IMR-90 (cell line): ENCODE results near the gene ITGB2. TPM values are rescaled to one million over a fixed set of nuclear protein-coding genes. Genes with fewer than 3 reads are reported as not detected.

Source experiments
- ATAC-seq: fragments of 200-7000 bp; cut with Tn5 transposase; 2 replicates; pipeline ENCODE4 v1.9.1; 2020; ENCODE audit warnings: low read depth, mild to moderate bottlenecking, moderate library complexity
- BruUV-seq: library from RNA; stranded (reverse); fragments of 400-500 nt; replicated peaks from 2 replicates; lab custom pipeline; 2021; lab: Mats Ljungman, UMichigan
- CTCF ChIA-PET: fragments of 300-600 bp; formaldehyde crosslinking; extraction: SDS; loops from one replicate; lab custom pipeline; 2021; ENCODE audit warnings: antibody characterized with exemption; lab: Yijun Ruan, JAX
- POLR2A ChIA-PET: fragments of 300-600 bp; sonication (Branson Sonifier 250); formaldehyde crosslinking; loops from one replicate; lab custom pipeline; 2022; ENCODE audit warnings: antibody characterized with exemption; ENCODE audit not compliant: unreplicated experiment; lab: Charles Lee
- DNase-seq: peaks from one replicate; pipeline ENCODE4 v3.0.0; 2013
- H2AFZ ChIP-seq: replicated peaks from 2 replicates; pipeline ENCODE3; 2013; ENCODE audit warnings: low read length, mild to moderate bottlenecking; ENCODE audit not compliant: poor library complexity
- H2AK5ac ChIP-seq: 2 replicates; pipeline ENCODE4 v1.6.1; 2013; ENCODE audit warnings: low read depth, low read length, inconsistent platforms
- H2AK9ac ChIP-seq: replicated peaks from 2 replicates; pipeline ENCODE3; 2013; ENCODE audit warnings: mild to moderate bottlenecking, low read depth, low read length, moderate library complexity; ENCODE audit not compliant: poor library complexity
- H2BK120ac ChIP-seq: 2 replicates; pipeline ENCODE4 v1.6.1; 2013; ENCODE audit warnings: low read depth, low read length, inconsistent platforms
- H2BK15ac ChIP-seq: 3 replicates; pipeline ENCODE4 v1.6.1; 2013; ENCODE audit warnings: low read depth, low read length, inconsistent platforms
- H2BK20ac ChIP-seq: 2 replicates; pipeline ENCODE4 v1.6.1; 2013; ENCODE audit warnings: low read depth, mild to moderate bottlenecking, inconsistent platforms, low read length, moderate library complexity
- H2BK5ac ChIP-seq: 2 replicates; pipeline ENCODE4 v1.6.1; 2013; ENCODE audit warnings: mild to moderate bottlenecking, low read depth, low read length, inconsistent platforms; ENCODE audit not compliant: poor library complexity, severe bottlenecking
- H3K14ac ChIP-seq: replicated peaks from 2 replicates; pipeline ENCODE4 v1.6.1; 2013; ENCODE audit warnings: low read depth, low read length, inconsistent platforms
- H3K18ac ChIP-seq: 2 replicates; pipeline ENCODE4 v1.6.1; 2013; ENCODE audit warnings: low read depth, low read length, control low read depth
- H3K23ac ChIP-seq: 2 replicates; pipeline ENCODE4 v1.6.1; 2013; ENCODE audit warnings: low read depth, low read length, inconsistent platforms
- H3K27ac ChIP-seq: 2 replicates; pipeline ENCODE4 v1.5.1; 2013; ENCODE audit warnings: mild to moderate bottlenecking, control low read depth, low read length; ENCODE audit not compliant: insufficient read depth
- H3K27me3 ChIP-seq: 2 replicates; pipeline ENCODE4 v1.6.1; 2013; ENCODE audit warnings: low read length; ENCODE audit not compliant: control insufficient read depth, insufficient read depth
- H3K36me3 ChIP-seq: 2 replicates; pipeline ENCODE4 v1.6.1; 2013; ENCODE audit warnings: low read length, mixed read lengths; ENCODE audit not compliant: control insufficient read depth, insufficient read depth
- H3K4ac ChIP-seq: 2 replicates; pipeline ENCODE4 v1.6.1; 2013; ENCODE audit warnings: low read depth, low read length, inconsistent platforms
- H3K4me1 ChIP-seq: 2 replicates; pipeline ENCODE4 v1.6.1; 2013; ENCODE audit warnings: low read length, mixed read lengths; ENCODE audit not compliant: control insufficient read depth, insufficient read depth
- H3K4me2 ChIP-seq: 2 replicates; pipeline ENCODE4 v1.6.1; 2013; ENCODE audit warnings: low read depth, mild to moderate bottlenecking, control low read depth, low read length, moderate library complexity
- H3K4me3 ChIP-seq: 2 replicates; pipeline ENCODE4 v1.5.1; 2013; ENCODE audit warnings: low read depth, mild to moderate bottlenecking, control low read depth, low read length, moderate library complexity; ENCODE audit not compliant: insufficient read depth
- H3K56ac ChIP-seq: 2 replicates; pipeline ENCODE4 v1.6.1; 2013; ENCODE audit warnings: low read length, inconsistent platforms; ENCODE audit not compliant: insufficient read depth; ENCODE audit errors: extremely low read depth
- H3K79me1 ChIP-seq, 2 experiments: 2 replicates each; pipeline ENCODE4 v1.6.1; 2013; ENCODE audit warnings: low read length in 2 of 2, inconsistent platforms in 1 of 2, low read depth in 1 of 2
- H3K9ac ChIP-seq: 2 replicates; pipeline ENCODE4 v1.6.1; 2013; ENCODE audit warnings: low read depth, low read length, control low read depth
- H3K9me1 ChIP-seq: 2 replicates; pipeline ENCODE4 v1.6.1; 2013; ENCODE audit warnings: low read length, inconsistent platforms; ENCODE audit not compliant: insufficient read depth
- H3K9me3 ChIP-seq: 2 replicates; pipeline ENCODE4 v1.6.1; 2013; ENCODE audit warnings: low read length; ENCODE audit not compliant: control insufficient read depth, insufficient read depth
- H4K20me1 ChIP-seq: 2 replicates; pipeline ENCODE4 v1.6.1; 2013; ENCODE audit warnings: low read length, inconsistent platforms; ENCODE audit not compliant: insufficient read depth
- H4K5ac ChIP-seq: 2 replicates; pipeline ENCODE4 v1.6.1; 2013; ENCODE audit warnings: mild to moderate bottlenecking, low read depth, low read length, control low read depth
- H4K8ac ChIP-seq, 2 experiments: 2 replicates each; pipeline ENCODE4 v1.6.1; 2013; ENCODE audit warnings: low read depth in 2 of 2, low read length in 2 of 2, control low read depth in 1 of 2, inconsistent platforms in 1 of 2
- H4K91ac ChIP-seq: 2 replicates; pipeline ENCODE4 v1.6.1; 2013; ENCODE audit warnings: low read depth, low read length, inconsistent platforms; ENCODE audit not compliant: insufficient read depth
- BHLHE40 ChIP-seq: fragments of 150-350 bp; IDR thresholded peaks from 2 replicates; pipeline ENCODE4 v1.6.1; 2016; ENCODE audit warnings: mild to moderate bottlenecking, low read depth, low read length
- FOS ChIP-seq: fragments of 150-350 bp; IDR thresholded peaks from 2 replicates; pipeline ENCODE4 v1.6.1; 2016; ENCODE audit warnings: low read depth, low read length
- NFE2L2 ChIP-seq: fragments of 150-350 bp; IDR thresholded peaks from 2 replicates; pipeline ENCODE4 v1.6.1; 2016; ENCODE audit warnings: low read depth, mild to moderate bottlenecking, low read length
- POLR2A ChIP-seq: IDR thresholded peaks from 2 replicates; pipeline ENCODE4 v1.6.1; 2012; ENCODE audit warnings: mild to moderate bottlenecking, low read depth, low read length
- RAD21 ChIP-seq: IDR thresholded peaks from 2 replicates; pipeline ENCODE4 v1.6.1; 2012; ENCODE audit warnings: low read length, improper control_type of control experiment
- WGBS, 2 experiments: methylation state at CpG; one replicate each; pipeline versions ENCODE4 v1.1.5 to v1.1.7; 2013; ENCODE audit warnings: missing lambda C conversion rate in 2 of 2; ENCODE audit not compliant: insufficient read length in 1 of 2; ENCODE audit errors: extremely low coverage in 2 of 2; 5-methylcytosine and 5-hydroxymethylcytosine counted together
- dilution Hi-C: fragments of 300-500 bp; cut with HindIII; formaldehyde crosslinking; loops from one replicate; pipeline ENCODE4 v1.14.3; 2018; ENCODE audit warnings: low sequenced_read_pairs; ENCODE audit not compliant: unreplicated experiment
- in situ Hi-C: fragments of 300-500 bp; cut with MboI; formaldehyde crosslinking; loops from 3 replicates; pipeline ENCODE4 v1.14.3; 2019; ENCODE audit warnings: low sequenced_read_pairs, inconsistent platforms, mixed read lengths
- intact Hi-C: fragments of 100-400 bp; cut with micrococcal nuclease; formaldehyde crosslinking; loops from 2 replicates; pipeline ENCODE4 v1.10.0; 2022
- polyA plus RNA-seq, 3 experiments: library from polyadenylated mRNA; depleted of rRNA; stranded (reverse); fragments of >200 nt; gene quantifications; 2 replicates each; pipeline ENCODE4 v1.2.3, GENCODE V29; 2012; ENCODE audit warnings: low replicate concordance in 1 of 3
- total RNA-seq: library from RNA; depleted of rRNA; stranded (reverse); fragments of >200 nt; gene quantifications from 2 replicates; pipeline ENCODE4 v1.2.3, GENCODE V29; 2012
- TF ChIP-seq, protein P1 (sequence below): fragments of 150-350 bp; IDR thresholded peaks from 2 replicates; pipeline ENCODE4 v1.6.1; 2016; ENCODE audit warnings: low read depth, mild to moderate bottlenecking, low read length, moderate library complexity, borderline replicate concordance
- TF ChIP-seq, protein P2 (sequence below): conservative IDR thresholded peaks from 2 replicates; pipeline ENCODE4 v1.5.1; 2012; ENCODE audit warnings: mild to moderate bottlenecking, low read depth, low read length, improper control_type of control experiment
- TF ChIP-seq, protein P3 (sequence below): fragments of 150-350 bp; IDR thresholded peaks from 2 replicates; pipeline ENCODE4 v1.6.1; 2017; ENCODE audit warnings: mild to moderate bottlenecking, antibody characterized with exemption, low read length, low read depth

Gene ITGB2
- total and polyA plus RNA-seq, 2 of the 4 experiments (the other 2 are of a cell fraction), result 0.14 TPM; not detected in 1

DNA sequence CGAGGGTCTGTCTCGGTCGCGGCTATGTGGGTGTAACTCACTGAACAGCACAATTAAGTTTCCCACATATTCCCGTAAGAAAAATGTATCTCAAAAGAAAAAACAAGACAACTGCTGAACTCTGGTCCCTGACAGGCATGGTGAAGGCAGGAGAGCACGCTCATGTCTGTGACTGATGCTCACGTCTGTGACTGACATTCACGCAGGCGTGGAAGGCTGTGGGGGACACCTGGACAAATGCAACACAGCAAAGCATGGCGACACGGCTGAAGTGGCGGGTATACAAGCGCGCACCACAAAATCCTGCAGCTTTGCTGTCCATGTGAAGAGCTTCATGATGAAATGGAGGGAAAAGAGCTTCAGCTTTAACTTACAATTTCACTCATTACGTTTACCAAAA lies 53.2 kb downstream of the ITGB2 start:
- H3K9me1 ChIP-seq, result peaks cover 54% of the 10 kb centered on the region
- peak overlapping the region; percentile 87 for H2AK5ac ChIP-seq
- H3K14ac ChIP-seq, result peak overlapping the region; percentile 39; the same call in 1 of the 2 replicates
- no peak overlapping the region for H3K4me2 ChIP-seq
- peak overlapping the region; percentile 79; the same call in 2 of the 3 replicates for H2BK15ac ChIP-seq
- in situ Hi-C loops (no loop called here), dilution Hi-C loops (no loop called here), intact Hi-C loops (no loop called here)
- no peak overlapping the region for H4K8ac ChIP-seq
- peaks cover 41% of the 10 kb centered on the region for H3K4me1 ChIP-seq
- no peak overlapping the region for H3K56ac ChIP-seq
- no peak overlapping the region for H4K5ac ChIP-seq
- peak overlapping the region; percentile 50; the same call in 1 of the 2 replicates for H3K27ac ChIP-seq
- H3K4me3 ChIP-seq, result no peak overlapping the region
- 0 out of 2 replicates have a peak overlapping the region, but pooled peaks have one; percentile 40 for H4K91ac ChIP-seq
- no peak overlapping the region for H2AK9ac ChIP-seq
- peak overlapping the region; percentile 66; the same call in 1 of the 2 replicates for H2BK120ac ChIP-seq
- BruUV-seq, result no TSS peak
- no peak overlapping the region for H3K9ac ChIP-seq
- H2BK20ac ChIP-seq, result 0 out of 2 replicates have a peak overlapping the region, but pooled peaks have one; percentile 33
- TF ChIP-seq, protein P1, sequence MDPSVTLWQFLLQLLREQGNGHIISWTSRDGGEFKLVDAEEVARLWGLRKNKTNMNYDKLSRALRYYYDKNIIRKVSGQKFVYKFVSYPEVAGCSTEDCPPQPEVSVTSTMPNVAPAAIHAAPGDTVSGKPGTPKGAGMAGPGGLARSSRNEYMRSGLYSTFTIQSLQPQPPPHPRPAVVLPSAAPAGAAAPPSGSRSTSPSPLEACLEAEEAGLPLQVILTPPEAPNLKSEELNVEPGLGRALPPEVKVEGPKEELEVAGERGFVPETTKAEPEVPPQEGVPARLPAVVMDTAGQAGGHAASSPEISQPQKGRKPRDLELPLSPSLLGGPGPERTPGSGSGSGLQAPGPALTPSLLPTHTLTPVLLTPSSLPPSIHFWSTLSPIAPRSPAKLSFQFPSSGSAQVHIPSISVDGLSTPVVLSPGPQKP, result no peak
- TF ChIP-seq, protein P2, sequence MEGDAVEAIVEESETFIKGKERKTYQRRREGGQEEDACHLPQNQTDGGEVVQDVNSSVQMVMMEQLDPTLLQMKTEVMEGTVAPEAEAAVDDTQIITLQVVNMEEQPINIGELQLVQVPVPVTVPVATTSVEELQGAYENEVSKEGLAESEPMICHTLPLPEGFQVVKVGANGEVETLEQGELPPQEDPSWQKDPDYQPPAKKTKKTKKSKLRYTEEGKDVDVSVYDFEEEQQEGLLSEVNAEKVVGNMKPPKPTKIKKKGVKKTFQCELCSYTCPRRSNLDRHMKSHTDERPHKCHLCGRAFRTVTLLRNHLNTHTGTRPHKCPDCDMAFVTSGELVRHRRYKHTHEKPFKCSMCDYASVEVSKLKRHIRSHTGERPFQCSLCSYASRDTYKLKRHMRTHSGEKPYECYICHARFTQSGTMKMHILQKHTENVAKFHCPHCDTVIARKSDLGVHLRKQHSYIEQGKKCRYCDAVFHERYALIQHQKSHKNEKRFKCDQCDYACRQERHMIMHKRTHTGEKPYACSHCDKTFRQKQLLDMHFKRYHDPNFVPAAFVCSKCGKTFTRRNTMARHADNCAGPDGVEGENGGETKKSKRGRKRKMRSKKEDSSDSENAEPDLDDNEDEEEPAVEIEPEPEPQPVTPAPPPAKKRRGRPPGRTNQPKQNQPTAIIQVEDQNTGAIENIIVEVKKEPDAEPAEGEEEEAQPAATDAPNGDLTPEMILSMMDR, result no peak
- TF ChIP-seq RAD21 (no peak), BHLHE40 (no peak), POLR2A (no peak), NFE2L2 (no peak), FOS (no peak)
- TF ChIP-seq, protein P3, sequence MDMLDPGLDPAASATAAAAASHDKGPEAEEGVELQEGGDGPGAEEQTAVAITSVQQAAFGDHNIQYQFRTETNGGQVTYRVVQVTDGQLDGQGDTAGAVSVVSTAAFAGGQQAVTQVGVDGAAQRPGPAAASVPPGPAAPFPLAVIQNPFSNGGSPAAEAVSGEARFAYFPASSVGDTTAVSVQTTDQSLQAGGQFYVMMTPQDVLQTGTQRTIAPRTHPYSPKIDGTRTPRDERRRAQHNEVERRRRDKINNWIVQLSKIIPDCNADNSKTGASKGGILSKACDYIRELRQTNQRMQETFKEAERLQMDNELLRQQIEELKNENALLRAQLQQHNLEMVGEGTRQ, result no peak
- 83% methylated on average over 3 of the region's 15 CpGs; no CpG with 5 or more reads in 1 of the 2 experiments for WGBS, 2 experiments
- H2BK5ac ChIP-seq, result peak overlapping the region; percentile 36
- POLR2A ChIA-PET, result no interaction called here
- H3K79me1 ChIP-seq, result peaks cover 14 to 85% of the 10 kb centered on the region in 2 experiments
- peak overlapping the region; percentile 81 for H3K23ac ChIP-seq
- H3K36me3 ChIP-seq, result peaks cover 28% of the 10 kb centered on the region
- H3K4ac ChIP-seq, result peak overlapping the region; percentile 68
- no peaks in the 10 kb centered on the region for H3K9me3 ChIP-seq
- H3K18ac ChIP-seq, result no peak overlapping the region
- DNase-seq (no peak), ATAC-seq (no peak)
- CTCF ChIA-PET, result no interaction called here
- H3K27me3 ChIP-seq, result no peaks in the 10 kb centered on the region
- H4K20me1 ChIP-seq, result peaks cover 98% of the 10 kb centered on the region
- H2AFZ ChIP-seq, result no peak overlapping the region
